MCF 10A (cell line): ENCODE results near the gene FBXL5. TPM values are rescaled to one million over a fixed set of nuclear protein-coding genes. Genes with fewer than 3 reads are reported as not detected.

ENCODE experiments used
- BruUV-seq: library from RNA; stranded (reverse); fragments of 400-500 nt; replicated peaks from 2 replicates; lab custom pipeline; 2021; lab: Mats Ljungman, UMichigan
- CTCF ChIA-PET: fragments of 300-600 bp; sonication (Branson Sonifier 250); formaldehyde crosslinking; extraction: SDS; loops from one replicate; lab custom pipeline; 2021; ENCODE audit warnings: antibody characterized with exemption, inconsistent platforms; lab: Yijun Ruan, JAX
- POLR2A ChIA-PET: fragments of 300-600, 350-650 bp; sonication (Branson Sonifier 250); formaldehyde crosslinking; extraction: SDS; loops from one replicate; lab custom pipeline; 2020; ENCODE audit warnings: antibody characterized with exemption, inconsistent platforms; lab: Yijun Ruan, JAX
- DNase-seq: peaks from one replicate; pipeline ENCODE4 v3.0.0-alpha.2; 2018; ENCODE audit not compliant: unreplicated experiment
- H3K27ac Mint-ChIP-seq: one replicate; pipeline ENCODE4 v1.8.0; 2022; ENCODE audit warnings: mild to moderate bottlenecking, low read depth, mixed read lengths; ENCODE audit not compliant: unreplicated experiment
- H3K27me3 Mint-ChIP-seq: one replicate; pipeline ENCODE4 v1.8.0; 2022; ENCODE audit warnings: mixed read lengths; ENCODE audit not compliant: insufficient read depth, unreplicated experiment
- H3K36me3 Mint-ChIP-seq: one replicate; pipeline ENCODE4 v1.8.0; 2022; ENCODE audit warnings: mild to moderate bottlenecking, moderate library complexity, mixed read lengths; ENCODE audit not compliant: insufficient read depth, unreplicated experiment
- H3K4me1 Mint-ChIP-seq: one replicate; pipeline ENCODE4 v1.8.0; 2022; ENCODE audit warnings: mixed read lengths; ENCODE audit not compliant: insufficient read depth, unreplicated experiment
- H3K4me3 Mint-ChIP-seq: one replicate; pipeline ENCODE4 v1.8.0; 2022; ENCODE audit warnings: mild to moderate bottlenecking, moderate library complexity, mixed read lengths; ENCODE audit not compliant: unreplicated experiment
- H3K9me3 Mint-ChIP-seq: one replicate; pipeline ENCODE4 v1.8.0; 2022; ENCODE audit warnings: mixed read lengths; ENCODE audit not compliant: unreplicated experiment
- CTCF ChIP-seq: fragments of 200-600 bp; IDR thresholded peaks from one replicate; pipeline ENCODE4 v1.8.0; 2022; ENCODE audit warnings: antibody characterized with exemption, mild to moderate bottlenecking; ENCODE audit not compliant: unreplicated experiment
- intact Hi-C: fragments of 100-400 bp; cut with micrococcal nuclease; formaldehyde crosslinking; loops from 2 replicates; pipeline ENCODE4 v1.14.1; 2022
- total RNA-seq: library from RNA; stranded (reverse); gene quantifications from 2 replicates; pipeline ENCODE4 v1.2.3, GENCODE V29; 2022

FBXL5 gene
- total RNA-seq, 1 experiment from 2014 or later, result 96.8 TPM

GRCh38 chr4:15651676-15652075, 3.5 kb downstream of the FBXL5 start:
- intact Hi-C loops, result loop anchor here (2.0 to 5.0 kb wide), 2 partner anchors 41 to 413 kb away; no protein-coding TSS in a partner anchor
- Mint-ChIP-seq H3K4me3 (peak overlapping the region; percentile 97), H3K27me3 (no peaks in the 10 kb centered on the region), H3K9me3 (no peaks in the 10 kb centered on the region), H3K4me1 (peaks cover 20% of the 10 kb centered on the region), H3K36me3 (peaks cover 28% of the 10 kb centered on the region), H3K27ac (peak overlapping the region; percentile 74)
- CTCF ChIA-PET, result interaction anchor here (0.6 to 5.7 kb wide), 9 partner anchors 8 to 231 kb away, joined by 3 to 49 read pairs (median 3); partner anchors contain the start of gene FAM200B
- POLR2A ChIA-PET, result interaction anchor here (0.6 to 9.7 kb wide), 13 partner anchors 8 to 427 kb away, joined by 3 to 410 read pairs (median 3); partner anchors contain the start of gene FAM200B
- DNase-seq, result no peak
- no TSS peak for BruUV-seq
- TF ChIP-seq CTCF, result no peak

GRCh38 chr4:15649914-15650545, 5.1 kb downstream of the FBXL5 start:
- intact Hi-C loops, result loop anchor here (1.0 to 5.0 kb wide), 2 partner anchors 42 to 171 kb away; no protein-coding TSS in a partner anchor
- peak; percentile 66 for TF ChIP-seq CTCF
- Mint-ChIP-seq H3K4me1 (peaks cover 20% of the 10 kb centered on the region), H3K4me3 (no peak overlapping the region), H3K27me3 (no peaks in the 10 kb centered on the region), H3K27ac (no peak overlapping the region), H3K9me3 (no peaks in the 10 kb centered on the region), H3K36me3 (peaks cover 21% of the 10 kb centered on the region)
- BruUV-seq, result no TSS peak
- DNase-seq, result peak; percentile 71
- CTCF ChIA-PET, result interaction anchor here (0.6 to 5.7 kb wide), 25 partner anchors 11 to 1089 kb away, joined by 3 to 49 read pairs (median 3); partner anchors contain the start of gene CC2D2A
- POLR2A ChIA-PET, result interaction anchor here (0.7 to 9.7 kb wide), 5 partner anchors 13 to 1028 kb away, joined by 3 to 410 read pairs (median 3); partner anchors contain the start of gene FAM200B

GRCh38 chr4:15648600-15648999, 6.6 kb downstream of the FBXL5 start:
- no peaks in the 10 kb centered on the region for H3K9me3 Mint-ChIP-seq
- no peak for TF ChIP-seq CTCF
- H3K27ac Mint-ChIP-seq, result no peak overlapping the region
- DNase-seq, result no peak
- no peaks in the 10 kb centered on the region for H3K27me3 Mint-ChIP-seq
- H3K4me3 Mint-ChIP-seq, result no peak overlapping the region
- peaks cover 19% of the 10 kb centered on the region for H3K36me3 Mint-ChIP-seq
- ChIA-PET CTCF (interaction anchor here (0.6 to 5.7 kb wide), 5 partner anchors 22 to 353 kb away, joined by 3 to 49 read pairs (median 4); no protein-coding TSS in a partner anchor), POLR2A (interaction anchor here (0.6 to 9.7 kb wide), 5 partner anchors 11 to 402 kb away, joined by 3 to 410 read pairs (median 4); partner anchors contain the start of gene FAM200B)
- H3K4me1 Mint-ChIP-seq, result peaks cover 26% of the 10 kb centered on the region
- BruUV-seq, result no TSS peak
- intact Hi-C loops, result no loop called here

- intact Hi-C loops, result no loop called here
- Mint-ChIP-seq H3K4me1 (peaks cover 8% of the 10 kb centered on the region), H3K4me3 (no peak overlapping the region), H3K36me3 (peaks cover 77% of the 10 kb centered on the region), H3K27ac (no peak overlapping the region), H3K9me3 (no peaks in the 10 kb centered on the region), H3K27me3 (no peaks in the 10 kb centered on the region)
- no peak for TF ChIP-seq CTCF
- DNase-seq, result no peak
- CTCF ChIA-PET, result interaction anchor here (0.9 to 1.1 kb wide), 2 partner anchors 11 to 159 kb away, joined by 3 read pairs; no protein-coding TSS in a partner anchor
- POLR2A ChIA-PET, result interaction anchor here (1.0 to 2.0 kb wide), 5 partner anchors 10 to 163 kb away, joined by 3 to 7 read pairs (median 3); no protein-coding TSS in a partner anchor
- no TSS peak for BruUV-seq
These were observed 16.7 kb downstream of the FBXL5 start for GRCh38 chr4:15638418-15638817.
